GM12878 (cell line): ENCODE measurements around the gene CCDC88C. TPM values are rescaled to one million over a fixed set of nuclear protein-coding genes. Genes with fewer than 3 reads are reported as not detected.
A peak's percentile ranks its signal among the peaks of the same experiment; 100 is the strongest.

Experiments
- ATF2 ChIP-seq: IDR thresholded peaks from 2 replicates; pipeline ENCODE4 v1.6.1; 2012; ENCODE audit warnings: low read length, inconsistent platforms
- BCLAF1 ChIP-seq: fragments of 450-650 bp; IDR thresholded peaks from 2 replicates; pipeline ENCODE4 v1.6.1; 2017; ENCODE audit warnings: antibody characterized with exemption, mild to moderate bottlenecking, moderate library complexity
- CBX5 ChIP-seq: sonication (generic); IDR thresholded peaks from 2 replicates; pipeline ENCODE4 v1.6.1; 2016; ENCODE audit warnings: low read depth, moderate library complexity, mild to moderate bottlenecking, inconsistent platforms
- E4F1 ChIP-seq: fragments of 450-650 bp; IDR thresholded peaks from 2 replicates; pipeline ENCODE4 v1.6.1; 2018; ENCODE audit warnings: borderline replicate concordance, mild to moderate bottlenecking; ENCODE audit not compliant: partially characterized antibody
- EGR1 ChIP-seq, 2 experiments: IDR thresholded peaks; 1 replicate in 1 of 2; 2 replicates in 1 of 2; pipeline ENCODE4 v1.6.1; 2011 to 2012; ENCODE audit warnings: low read depth in 2 of 2, low read length in 2 of 2, borderline replicate concordance in 1 of 2, mild to moderate bottlenecking in 1 of 2, moderate library complexity in 1 of 2
- FOXK2 ChIP-seq: fragments of 450-650 bp; IDR thresholded peaks from 2 replicates; pipeline ENCODE4 v1.6.1; 2017; ENCODE audit warnings: mild to moderate bottlenecking, moderate library complexity
- FOXM1 ChIP-seq: IDR thresholded peaks from 2 replicates; pipeline ENCODE4 v1.6.1; 2012; ENCODE audit warnings: low read depth, mild to moderate bottlenecking, inconsistent platforms, low read length, moderate library complexity
- GABPA ChIP-seq: IDR thresholded peaks from 2 replicates; pipeline ENCODE4 v1.6.1; 2014; ENCODE audit warnings: antibody characterized with exemption, low read depth, mild to moderate bottlenecking, inconsistent platforms
- HDGF ChIP-seq: fragments of 450-650 bp; IDR thresholded peaks from 2 replicates; pipeline ENCODE4 v1.6.1; 2016; ENCODE audit warnings: antibody characterized with exemption
- IRF4 ChIP-seq: IDR thresholded peaks from 2 replicates; pipeline ENCODE4 v1.6.1; 2011; ENCODE audit warnings: low read depth, low read length
- MEF2B ChIP-seq: fragments of 450-650 bp; IDR thresholded peaks from 2 replicates; pipeline ENCODE4 v1.6.1; 2018; ENCODE audit warnings: mild to moderate bottlenecking, moderate library complexity; ENCODE audit not compliant: partially characterized antibody, poor library complexity, severe bottlenecking
- NBN ChIP-seq: fragments of 450-650 bp; IDR thresholded peaks from 2 replicates; pipeline ENCODE4 v1.6.1; 2016
- NFXL1 ChIP-seq: fragments of 450-650 bp; IDR thresholded peaks from 2 replicates; pipeline ENCODE4 v1.6.1; 2017; ENCODE audit warnings: antibody characterized with exemption, mild to moderate bottlenecking, borderline replicate concordance
- POLR2A ChIP-seq: IDR thresholded peaks from 2 replicates; pipeline ENCODE4 v1.6.1; 2011; ENCODE audit warnings: low read depth, mild to moderate bottlenecking, low read length
- RUNX3 ChIP-seq: IDR thresholded peaks from 2 replicates; pipeline ENCODE4 v1.6.1; 2012; ENCODE audit warnings: low read length, inconsistent platforms
- SKIL ChIP-seq: fragments of 450-650 bp; IDR thresholded peaks from 2 replicates; pipeline ENCODE4 v1.6.1; 2017; ENCODE audit warnings: mild to moderate bottlenecking, low read depth, inconsistent platforms; ENCODE audit not compliant: poor library complexity, severe bottlenecking
- TCF7 ChIP-seq: IDR thresholded peaks from 2 replicates; pipeline ENCODE4 v1.6.1; 2014; ENCODE audit warnings: antibody characterized with exemption, borderline replicate concordance
- ZBTB40 ChIP-seq: fragments of 450-650 bp; IDR thresholded peaks from 2 replicates; pipeline ENCODE4 v1.6.1; 2016; ENCODE audit warnings: mild to moderate bottlenecking, moderate library complexity, borderline replicate concordance
- ZSCAN29 ChIP-seq: fragments of 450-650 bp; IDR thresholded peaks from 2 replicates; pipeline ENCODE4 v1.6.1; 2017; ENCODE audit warnings: mild to moderate bottlenecking, moderate library complexity
- polyA plus RNA-seq, 11 experiments: library from polyadenylated mRNA; depleted of rRNA in 4 of 11; unstranded in 6 of 11; stranded (reverse) in 5 of 11; fragments of >200 nt; fragmentation: Nextera tagmentation in 4 of 11; fragmentation: Illumina TruSeq in 1 of 11; extraction: Ambion mirVana in 4 of 11; extraction: Trizol in 1 of 11; gene quantifications; 1 replicate in 1 of 11; 2 replicates in 10 of 11; pipeline versions ENCODE4 v1.2.1 to v1.2.3, GENCODE V29; 2011 to 2016; ENCODE audit warnings: inconsistent platforms in 2 of 11, missing spikeins in 2 of 11, low read depth in 1 of 11
- total RNA-seq, 4 experiments: library from RNA; depleted of rRNA in 3 of 4; stranded (reverse); fragments of >200 nt in 3 of 4; fragmentation: Illumina TruSeq in 1 of 4; extraction: Trizol in 1 of 4; gene quantifications; 2 replicates each; pipeline versions ENCODE4 v1.2.1 to v1.2.3, GENCODE V29; 2013 to 2021

The CCDC88C gene
- total and polyA plus RNA-seq, 10 of the 15 experiments (the other 5 are each of a cell fraction or from before 2014, with no cell fraction given), result 4.0 to 79.6 (median 36.6) TPM

GRCh38 chr14:91333650-91334039 lies 84.0 kb downstream of the CCDC88C start (continued):
- TF ChIP-seq SKIL (peak; percentile 71), CBX5 (0 out of 2 replicates have a peak, but pooled peaks have one; percentile 64), HDGF (no peak), FOXK2 (no peak), RUNX3 (peak; percentile 88), NFXL1 (no peak), ZBTB40 (no peak), ATF2 (peak; percentile 28; the same call in 1 of the 2 replicates), E4F1 (no peak), POLR2A (no peak), IRF4 (0 out of 2 replicates have a peak, but pooled peaks have one; percentile 40), EGR1 (IDR thresholded peaks at IDR 0.05; ENCODE audit: borderline replicate concordance in 1 of 2, low read depth in 2 of 2, low read length in 2 of 2) (no peak), NBN (0 out of 2 replicates have a peak, but pooled peaks have one; percentile 33), ZSCAN29 (no peak), TCF7 (no peak), FOXM1 (peak; percentile 73), MEF2B (peak; percentile 96), BCLAF1 (no peak), GABPA (no peak)
